ENCODE data around the gene GCNT4.

Gene GCNT4

DNA sequence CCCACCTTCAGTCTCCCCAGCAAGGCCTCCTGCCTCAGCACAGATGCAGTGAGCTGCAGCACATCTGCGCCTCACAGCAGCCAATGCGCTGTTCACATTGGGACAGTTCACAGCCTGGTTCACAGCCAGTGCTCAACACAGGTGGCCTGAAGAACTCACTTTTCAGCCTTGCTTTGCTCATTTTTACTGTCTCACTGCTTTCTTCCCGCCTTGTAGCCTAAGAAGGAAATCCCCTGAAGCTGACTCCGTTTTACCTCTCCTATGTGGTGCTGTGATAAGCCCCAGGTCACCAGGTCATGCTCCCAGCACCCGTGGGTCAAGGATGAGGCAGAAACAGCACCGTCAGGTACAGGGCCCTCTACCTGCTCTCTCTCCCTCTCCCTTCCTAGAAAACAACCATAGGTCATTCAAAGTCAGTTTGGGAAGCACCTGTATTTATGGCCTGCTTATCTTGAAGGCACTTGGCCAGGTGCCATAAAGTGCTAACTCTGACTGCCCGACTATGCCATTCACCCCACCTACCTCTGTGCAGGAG is 1.1 kb downstream of the GCNT4 start:
- in situ Hi-C loops (cut with HindIII; ENCODE audit: low sequenced_read_pairs) = no loop called here
- peak overlapping the region; percentile 6 for H3K4me3 ChIP-seq (ENCODE audit: low read depth, low read length)
- TF ChIP-seq, protein P1, sequence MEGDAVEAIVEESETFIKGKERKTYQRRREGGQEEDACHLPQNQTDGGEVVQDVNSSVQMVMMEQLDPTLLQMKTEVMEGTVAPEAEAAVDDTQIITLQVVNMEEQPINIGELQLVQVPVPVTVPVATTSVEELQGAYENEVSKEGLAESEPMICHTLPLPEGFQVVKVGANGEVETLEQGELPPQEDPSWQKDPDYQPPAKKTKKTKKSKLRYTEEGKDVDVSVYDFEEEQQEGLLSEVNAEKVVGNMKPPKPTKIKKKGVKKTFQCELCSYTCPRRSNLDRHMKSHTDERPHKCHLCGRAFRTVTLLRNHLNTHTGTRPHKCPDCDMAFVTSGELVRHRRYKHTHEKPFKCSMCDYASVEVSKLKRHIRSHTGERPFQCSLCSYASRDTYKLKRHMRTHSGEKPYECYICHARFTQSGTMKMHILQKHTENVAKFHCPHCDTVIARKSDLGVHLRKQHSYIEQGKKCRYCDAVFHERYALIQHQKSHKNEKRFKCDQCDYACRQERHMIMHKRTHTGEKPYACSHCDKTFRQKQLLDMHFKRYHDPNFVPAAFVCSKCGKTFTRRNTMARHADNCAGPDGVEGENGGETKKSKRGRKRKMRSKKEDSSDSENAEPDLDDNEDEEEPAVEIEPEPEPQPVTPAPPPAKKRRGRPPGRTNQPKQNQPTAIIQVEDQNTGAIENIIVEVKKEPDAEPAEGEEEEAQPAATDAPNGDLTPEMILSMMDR (IDR thresholded peaks at IDR 0.05; ENCODE audit: low read depth, low read length, missing control alignments) = no peak
- DNase-seq (ENCODE audit: low read depth) = no peak

DNA sequence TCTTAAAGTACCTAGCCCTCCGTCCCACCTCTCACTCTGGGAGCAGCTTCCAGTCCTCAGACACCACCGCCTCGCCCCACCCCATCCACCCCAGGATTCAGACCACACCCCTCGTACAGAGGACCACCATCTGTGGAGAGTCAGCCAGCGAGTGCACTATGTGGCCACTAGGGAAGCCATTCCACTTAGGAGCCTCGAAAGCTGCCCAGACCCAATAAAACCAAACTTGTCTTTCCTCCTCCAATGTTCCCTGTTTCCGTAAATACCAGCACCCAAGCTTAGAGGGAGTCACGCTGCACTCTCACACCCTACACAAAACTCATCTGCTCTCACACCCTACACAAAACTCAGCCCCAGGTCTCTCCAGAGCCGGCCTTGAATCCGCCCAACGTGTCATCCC is 1.9 kb downstream of the GCNT4 start:
- in situ Hi-C loops (cut with HindIII; ENCODE audit: low sequenced_read_pairs) = no loop called here
- TF ChIP-seq, protein P1 (IDR thresholded peaks at IDR 0.05; ENCODE audit: low read depth, low read length, missing control alignments) = peak; percentile 45
- no peak overlapping the region for H3K4me3 ChIP-seq (ENCODE audit: low read depth, low read length)
- DNase-seq (ENCODE audit: low read depth) = no peak

DNA sequence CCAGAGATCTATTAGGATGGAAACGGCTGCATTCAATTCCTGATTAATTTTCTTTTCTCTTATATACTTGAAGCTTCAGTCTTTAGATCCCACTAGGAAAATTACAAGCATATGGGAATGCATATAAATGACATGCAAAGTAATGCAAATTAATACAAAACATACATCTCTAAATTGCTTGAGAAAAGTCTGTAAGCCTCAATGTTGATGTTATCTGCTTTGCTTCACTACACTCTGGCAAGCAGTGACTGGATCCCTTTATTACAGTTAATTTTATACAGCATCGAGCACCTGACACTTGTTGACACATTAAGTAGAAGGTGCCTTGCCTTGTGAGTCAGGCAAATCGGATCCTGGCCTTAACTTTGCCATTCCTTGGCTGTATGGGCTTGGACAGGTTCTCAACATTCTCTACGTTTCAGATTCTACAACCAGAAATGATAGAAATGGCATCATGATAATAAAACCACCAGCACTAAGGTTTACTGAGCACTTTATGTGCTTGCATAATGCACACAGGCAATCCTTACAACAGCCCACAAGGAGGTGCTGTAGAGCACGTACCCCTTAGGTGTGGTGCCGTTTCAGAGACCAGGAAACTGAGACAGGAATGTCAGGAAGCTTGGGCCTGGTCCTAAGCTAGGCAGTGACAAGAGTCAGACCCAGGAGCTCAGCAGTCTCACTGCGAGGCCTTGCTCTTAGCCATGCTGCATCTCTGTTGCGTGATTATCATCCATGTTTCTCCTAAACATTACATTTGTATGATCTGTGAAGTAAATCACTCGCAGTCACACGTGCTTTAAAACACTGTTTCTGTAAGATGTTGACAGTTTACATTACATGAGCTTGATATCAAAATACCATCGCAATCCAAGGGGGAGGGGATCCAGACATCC is 2.7 kb downstream of the GCNT4 start:
- no peak for DNase-seq (ENCODE audit: low read depth)
- TF ChIP-seq, protein P1 (IDR thresholded peaks at IDR 0.05; ENCODE audit: low read depth, low read length, missing control alignments) = peak; percentile 77
- in situ Hi-C loops (cut with HindIII; ENCODE audit: low sequenced_read_pairs) = no loop called here
- no peak overlapping the region for H3K4me3 ChIP-seq (ENCODE audit: low read depth, low read length)

DNA sequence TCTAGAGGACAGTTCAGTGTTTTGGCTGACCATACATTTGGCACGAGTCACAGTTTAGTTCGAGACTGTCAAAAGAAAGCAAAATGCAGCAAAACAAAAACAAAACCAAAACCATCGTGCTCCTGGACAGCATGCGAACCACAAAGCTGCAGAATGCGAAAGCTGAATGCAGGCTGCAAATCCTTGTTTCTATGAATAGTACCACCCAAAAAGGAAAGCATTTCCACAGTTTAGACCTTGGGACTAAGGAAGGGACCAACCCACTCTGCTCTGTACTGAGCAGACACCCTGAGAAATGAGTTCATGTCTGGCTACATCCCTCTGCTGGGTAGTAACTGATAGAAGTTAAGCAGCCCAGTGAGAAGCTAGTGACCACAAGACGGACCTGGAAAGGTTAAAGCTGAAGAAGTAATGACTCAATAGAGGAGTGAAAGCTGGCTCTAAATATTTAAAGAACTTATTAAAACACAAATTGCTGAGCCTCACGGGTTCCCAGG is 3.9 kb downstream of the GCNT4 start:
- in situ Hi-C loops (cut with HindIII; ENCODE audit: low sequenced_read_pairs) = no loop called here
- TF ChIP-seq, protein P1 (IDR thresholded peaks at IDR 0.05; ENCODE audit: low read depth, low read length, missing control alignments) = no peak
- no peak for DNase-seq (ENCODE audit: low read depth)
- H3K4me3 ChIP-seq (ENCODE audit: low read depth, low read length) = no peak overlapping the region

DNA sequence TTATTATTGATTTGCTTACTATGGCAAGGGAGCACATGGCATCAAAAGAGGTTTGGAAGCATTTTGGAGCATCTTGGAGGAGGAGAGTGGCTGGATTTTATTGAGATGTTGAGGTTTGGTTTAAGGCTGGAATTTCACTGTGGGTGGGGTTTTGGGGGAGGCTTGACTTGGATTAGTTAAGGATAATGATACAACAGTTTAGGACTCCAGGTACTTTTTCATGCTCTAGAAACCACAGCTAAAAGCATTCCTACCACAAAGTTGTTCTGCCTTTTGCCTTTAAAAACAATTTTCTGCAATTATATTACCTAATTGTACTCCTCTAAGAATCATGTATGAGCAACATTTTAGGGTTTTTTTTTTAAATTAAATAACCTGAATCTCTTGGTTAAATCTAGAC is 5.0 kb downstream of the GCNT4 start:
- no peak overlapping the region for H3K4me3 ChIP-seq (ENCODE audit: low read depth, low read length)
- no peak for DNase-seq (ENCODE audit: low read depth)
- TF ChIP-seq, protein P1 (IDR thresholded peaks at IDR 0.05; ENCODE audit: low read depth, low read length, missing control alignments) = no peak
- in situ Hi-C loops (cut with HindIII; ENCODE audit: low sequenced_read_pairs) = no loop called here

DNA sequence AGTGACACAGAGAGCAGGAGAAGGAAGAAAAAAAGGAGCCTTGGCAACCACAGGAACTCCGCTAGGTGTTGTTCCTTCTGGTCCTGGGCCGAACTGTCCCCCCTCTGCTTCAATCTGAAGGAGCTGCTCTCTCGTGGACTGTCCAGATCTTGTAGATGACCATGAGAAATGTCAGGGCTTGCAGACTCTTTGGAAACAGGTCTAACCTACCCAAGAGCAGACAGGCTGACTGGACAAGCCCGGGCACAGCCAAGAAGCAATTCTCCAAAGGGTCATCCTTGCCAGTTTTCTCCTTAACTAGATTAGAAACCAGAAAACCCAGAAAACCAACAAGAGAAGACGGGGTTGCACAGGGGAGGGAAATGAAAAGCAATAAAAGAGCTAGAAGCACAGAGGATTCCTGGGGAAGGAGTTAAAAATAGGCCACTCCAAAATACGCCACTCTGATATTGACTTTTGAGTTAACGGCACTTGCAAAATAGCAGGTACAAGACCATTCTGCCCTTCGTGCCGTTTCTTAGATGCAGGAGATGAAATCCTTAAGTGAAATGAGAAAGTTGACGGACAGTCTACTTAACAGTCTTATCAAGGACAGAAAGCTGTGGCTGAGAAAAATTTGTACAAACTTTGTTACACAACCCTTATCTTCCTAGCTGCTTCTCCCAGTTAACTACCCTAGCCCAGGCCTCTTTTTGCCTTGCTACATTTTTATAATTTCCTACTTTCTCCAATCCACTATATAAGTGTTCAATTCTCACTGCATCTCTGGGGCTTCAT is 5.8 kb downstream of the GCNT4 start:
- no peak for DNase-seq (ENCODE audit: low read depth)
- TF ChIP-seq, protein P1 (IDR thresholded peaks at IDR 0.05; ENCODE audit: low read depth, low read length, missing control alignments) = no peak
- in situ Hi-C loops (cut with HindIII; ENCODE audit: low sequenced_read_pairs) = no loop called here
- H3K4me3 ChIP-seq (ENCODE audit: low read depth, low read length) = no peak overlapping the region
